ENCODE results near the gene CLIC5.

The CLIC5 gene

DNA sequence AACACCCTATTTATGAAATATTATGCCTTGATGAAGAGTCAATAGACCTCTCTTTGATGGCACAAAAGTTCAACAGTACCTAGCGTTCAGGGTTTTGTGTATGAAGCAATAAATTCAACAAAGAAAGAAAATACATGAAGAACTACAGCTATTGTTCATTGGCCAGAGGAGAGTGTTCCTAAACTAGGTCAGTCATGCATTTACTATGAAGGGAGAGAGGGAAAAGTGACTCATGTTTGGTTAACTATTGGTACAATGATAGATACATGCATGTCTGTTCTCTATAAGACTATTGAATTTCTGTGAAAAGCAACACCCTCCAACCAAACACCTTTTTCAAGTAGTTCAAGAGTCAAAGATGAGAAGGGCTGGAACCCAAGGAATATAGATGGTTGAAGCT, 50.7 kb downstream of the CLIC5 start:
- no peak for DNase-seq (ENCODE audit: low spot score)

DNA sequence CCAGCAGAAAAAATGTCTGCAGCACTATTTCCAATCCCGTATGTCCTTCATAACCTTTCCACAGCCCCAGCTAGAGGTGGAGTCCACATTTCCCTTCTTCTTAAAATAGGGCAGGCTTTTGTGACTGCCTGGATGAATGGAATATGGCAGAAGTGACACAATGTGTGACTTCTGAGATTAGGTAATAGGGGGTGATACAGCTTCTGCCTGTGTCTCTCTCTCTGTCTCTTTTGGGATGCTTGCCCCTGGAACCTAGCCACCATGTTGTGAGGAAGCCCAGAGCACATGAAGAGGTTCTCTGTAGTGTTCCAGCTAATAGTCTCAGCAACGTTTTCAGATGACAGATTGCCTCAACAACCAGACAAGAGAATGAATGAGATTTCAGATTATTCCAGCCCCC, 51.4 kb downstream of the CLIC5 start:
- DNase-seq (ENCODE audit: low spot score), result no peak

DNA sequence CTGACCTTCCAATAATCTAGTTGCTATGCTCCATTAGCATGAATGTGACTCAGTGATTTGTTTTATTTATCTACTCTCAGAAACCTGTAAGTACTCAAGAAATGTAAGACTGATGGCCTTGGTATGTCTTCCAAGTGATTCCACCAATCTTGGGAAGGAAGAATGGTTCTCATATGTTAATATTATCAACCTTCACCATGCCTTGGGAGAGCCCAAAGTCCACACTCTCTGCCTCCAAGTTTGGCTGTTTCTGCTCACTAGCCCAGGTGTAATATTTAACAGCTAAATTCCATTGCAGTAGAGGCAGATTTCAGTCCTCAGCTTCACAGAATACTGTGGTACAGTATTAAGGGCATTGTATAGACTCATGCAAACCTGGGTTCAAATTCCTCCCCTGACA, 51.8 kb downstream of the CLIC5 start:
- DNase-seq (ENCODE audit: low spot score), result no peak

DNA sequence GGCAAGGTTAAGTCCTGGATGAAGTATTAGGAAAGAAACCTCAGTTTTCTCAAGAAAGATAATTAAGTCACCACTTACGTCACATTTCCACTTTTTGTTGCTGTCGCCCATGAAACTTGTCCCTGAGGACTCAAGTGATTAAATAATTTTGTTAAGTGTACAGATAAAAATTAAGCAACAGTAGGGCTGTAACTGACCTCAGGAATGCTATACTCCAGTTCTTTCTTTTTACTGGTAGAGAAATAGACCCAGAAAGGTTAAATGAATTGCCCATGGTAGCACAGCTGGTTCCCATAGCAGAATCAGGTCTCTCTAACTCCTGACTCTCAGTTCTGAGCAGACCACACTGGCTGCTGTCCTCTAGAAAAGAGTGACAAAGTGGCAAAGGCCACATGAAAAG, 54.5 kb downstream of the CLIC5 start:
- DNase-seq (ENCODE audit: low spot score), result no peak

DNA sequence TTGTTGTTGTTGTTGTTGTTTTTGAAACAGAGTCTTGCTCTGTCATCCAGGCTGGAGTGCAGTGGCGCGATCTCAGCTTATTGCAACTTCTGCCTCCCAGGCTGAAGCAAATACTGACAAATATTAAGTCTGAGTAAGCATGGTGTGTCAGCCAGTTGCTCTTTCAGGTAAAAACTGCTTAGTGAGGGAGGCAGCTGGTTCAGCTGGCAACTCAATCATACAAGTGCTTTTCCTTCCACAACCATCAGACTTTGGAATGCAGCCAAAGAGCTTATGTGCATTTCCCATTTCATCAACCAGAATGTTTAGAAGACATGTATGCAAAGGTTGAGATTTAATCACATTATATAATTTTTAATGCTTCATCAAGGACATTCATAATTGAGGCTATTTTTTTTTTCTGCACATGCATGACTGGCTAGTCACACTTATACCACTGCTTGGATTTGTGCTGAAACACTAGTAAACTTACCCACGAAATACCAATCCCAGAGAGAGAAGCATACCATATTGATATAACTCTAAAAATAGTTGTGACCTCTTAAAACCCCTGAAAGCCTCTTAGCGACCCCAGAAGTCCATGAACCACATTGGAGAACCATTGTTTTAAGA, 56.0 kb downstream of the CLIC5 start:
- DNase-seq (ENCODE audit: low spot score), result peak; percentile 9

DNA sequence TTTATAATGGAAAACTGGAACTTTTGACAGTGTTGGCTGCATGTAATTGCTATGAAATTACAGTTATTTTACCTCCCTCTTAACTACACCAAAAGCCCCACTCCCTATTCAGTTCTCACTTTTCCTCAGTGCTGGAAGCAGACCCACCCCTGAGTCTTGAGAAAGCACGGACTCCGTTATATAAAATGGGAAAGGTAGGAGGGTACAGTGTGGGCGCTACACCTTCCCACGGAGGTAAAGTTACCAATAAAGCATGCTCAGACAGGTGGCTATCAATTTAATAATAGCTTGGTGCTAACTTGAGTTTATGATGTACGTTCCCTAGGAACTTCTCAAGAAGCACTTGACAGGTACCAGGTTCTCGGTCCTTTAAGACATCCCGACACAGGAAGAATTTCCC, 59.0 kb downstream of the CLIC5 start:
- DNase-seq (ENCODE audit: low spot score), result no peak

DNA sequence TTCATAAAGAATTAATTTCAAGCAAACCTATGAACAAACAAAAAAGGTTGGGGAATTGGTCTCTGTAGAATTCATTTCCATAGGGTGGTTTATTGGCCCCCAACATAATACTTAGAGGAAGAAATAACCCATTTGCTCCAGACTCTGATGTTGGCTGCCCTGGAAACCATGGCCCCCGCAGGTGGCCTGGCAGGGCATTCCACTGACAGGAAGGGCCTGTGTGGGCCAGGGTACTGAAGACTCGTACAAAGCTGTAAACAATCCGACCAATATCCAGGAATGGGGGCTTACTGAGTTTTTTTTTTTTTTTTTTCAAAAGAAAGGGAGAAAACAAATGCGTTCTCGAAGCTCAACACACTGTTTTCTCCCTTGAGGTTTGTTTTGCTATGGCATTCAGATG, 59.5 kb downstream of the CLIC5 start:
- DNase-seq (ENCODE audit: low spot score), result no peak

DNA sequence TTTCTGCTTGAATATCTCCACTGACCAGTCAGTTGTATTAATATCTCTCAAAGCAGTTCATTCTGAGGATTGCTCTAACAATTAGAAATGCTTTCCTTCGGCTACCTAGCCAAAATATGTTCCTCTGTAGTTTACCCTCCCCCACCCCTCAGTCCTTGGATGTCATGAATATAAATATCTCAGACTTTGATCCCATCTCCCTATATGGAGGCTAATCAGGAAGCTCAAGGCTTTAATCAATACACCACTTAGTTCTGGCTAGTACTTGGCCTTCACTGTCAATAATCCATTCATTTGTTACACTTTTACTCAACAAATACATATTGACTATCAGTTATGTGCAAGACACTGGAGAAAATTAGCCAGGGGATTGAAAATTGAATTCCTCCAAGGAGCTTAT, 60.1 kb downstream of the CLIC5 start:
- DNase-seq (ENCODE audit: low spot score), result no peak

DNA sequence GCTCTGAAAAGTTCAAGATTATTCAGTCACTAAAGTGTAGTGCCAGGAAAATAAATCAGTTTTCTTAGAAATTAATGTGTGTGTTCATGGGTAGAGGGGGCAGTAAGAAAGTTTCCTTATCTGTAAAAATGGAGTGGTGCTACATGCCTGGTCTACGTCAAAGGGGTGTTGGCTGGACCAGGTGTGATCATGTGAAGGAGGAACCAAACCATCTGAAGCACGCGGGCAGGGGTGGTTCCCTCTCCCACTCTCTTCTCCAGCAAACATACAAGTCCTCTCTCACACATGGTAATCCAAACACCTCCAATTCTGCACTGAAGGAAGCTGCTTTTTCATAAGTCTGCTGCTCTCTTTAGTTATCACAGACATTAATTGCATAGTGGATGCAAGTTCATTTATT, 63.1 kb downstream of the CLIC5 start:
- DNase-seq (ENCODE audit: low spot score), result no peak

DNA sequence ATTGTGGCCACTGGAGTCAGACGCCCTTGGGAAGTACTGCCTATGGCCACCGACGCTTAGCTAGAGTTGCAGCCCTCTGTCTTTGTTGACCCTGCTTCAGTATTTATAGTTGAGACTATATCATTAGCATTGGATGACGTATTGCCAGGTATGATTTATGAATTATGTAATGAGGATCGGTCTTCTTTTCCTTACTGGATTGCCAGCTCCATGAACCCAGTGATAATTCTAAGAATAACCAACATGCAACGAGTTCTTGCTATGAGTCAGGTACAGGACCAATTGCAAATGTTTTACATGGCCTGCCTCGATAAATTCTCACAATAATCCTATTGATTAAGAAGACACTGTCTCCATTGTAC, 63.5 kb downstream of the CLIC5 start:
- no peak for DNase-seq (ENCODE audit: low spot score)

DNA sequence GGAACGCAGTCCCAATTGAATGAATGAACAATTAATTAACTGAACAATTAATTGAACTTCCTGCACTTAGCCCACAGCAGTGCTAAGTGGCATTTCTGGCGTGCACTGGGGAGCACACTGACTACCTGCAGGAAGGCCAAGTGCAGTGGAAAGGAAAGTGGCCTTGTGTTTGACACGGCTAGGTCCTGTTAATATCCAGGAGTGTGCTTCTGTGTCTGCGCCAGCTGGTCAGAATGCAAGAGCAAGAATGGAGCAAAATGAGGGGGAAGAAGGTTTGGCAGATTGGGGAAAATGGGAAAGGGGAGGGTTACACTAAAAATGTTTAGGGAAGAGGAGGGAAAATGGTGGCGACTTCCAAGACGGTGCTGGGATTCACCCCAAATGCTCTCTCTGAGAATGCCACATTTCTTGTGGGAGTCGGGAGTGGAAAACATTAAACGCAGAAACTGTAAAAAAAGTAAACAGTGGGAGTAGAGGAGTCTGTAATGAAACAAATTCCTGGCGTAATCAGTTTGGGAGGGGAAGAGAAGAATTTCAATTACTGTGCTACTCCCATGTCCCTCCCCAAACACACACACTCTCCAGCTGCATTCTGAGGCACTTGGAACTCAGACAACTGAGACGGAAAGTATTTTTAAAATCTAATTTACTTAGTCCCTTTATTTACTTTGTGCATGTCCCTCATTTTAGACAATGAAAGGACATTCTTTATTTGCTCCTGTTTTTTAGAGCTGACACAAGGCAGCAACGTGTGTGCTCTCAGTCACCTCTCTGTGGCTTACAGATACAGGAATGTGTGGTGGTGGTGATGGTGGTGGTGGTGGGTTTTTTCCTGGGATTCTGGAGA, 64.1 kb downstream of the CLIC5 start:
- no peak for DNase-seq (ENCODE audit: low spot score)

DNA sequence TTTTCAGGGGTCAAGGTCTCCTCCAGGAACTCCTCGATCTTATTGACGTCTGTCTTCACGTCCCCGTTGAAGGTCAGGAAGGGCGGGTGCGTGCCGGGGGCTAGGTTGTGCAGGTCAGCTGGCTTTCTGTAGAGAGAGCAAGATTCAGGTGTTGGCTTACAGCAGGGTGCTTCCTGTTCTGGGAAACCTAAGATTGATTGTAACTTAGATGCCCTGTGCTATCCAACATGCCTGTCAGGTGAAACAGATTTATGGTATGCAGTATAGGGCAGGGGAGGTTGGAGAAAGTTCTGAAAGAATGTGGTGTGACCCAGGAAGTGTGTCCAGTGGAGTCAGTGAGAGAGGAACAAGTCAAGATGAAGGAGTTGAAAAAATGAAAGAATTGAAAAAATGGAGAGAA, 66.4 kb downstream of the CLIC5 start:
- DNase-seq (ENCODE audit: low spot score), result no peak

DNA sequence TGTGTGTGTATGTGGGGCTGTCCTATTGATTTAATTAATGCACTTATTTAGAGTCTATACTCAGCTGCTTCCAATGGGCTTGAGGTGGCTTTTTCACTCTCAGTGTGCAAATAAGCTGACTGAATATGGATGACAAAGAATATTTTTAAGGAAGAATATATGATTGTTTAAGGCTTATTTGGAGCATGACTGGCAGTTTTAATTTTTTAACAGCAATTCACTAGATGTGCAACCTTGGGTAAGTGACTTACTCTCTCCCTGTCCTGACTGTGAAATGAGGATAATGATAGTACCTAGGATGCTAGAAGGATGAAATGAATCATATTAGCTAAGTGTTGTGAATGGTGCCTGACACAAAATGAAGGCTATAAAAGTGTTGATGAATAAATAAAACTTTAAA, 67.9 kb downstream of the CLIC5 start:
- no peak for DNase-seq (ENCODE audit: low spot score)

DNA sequence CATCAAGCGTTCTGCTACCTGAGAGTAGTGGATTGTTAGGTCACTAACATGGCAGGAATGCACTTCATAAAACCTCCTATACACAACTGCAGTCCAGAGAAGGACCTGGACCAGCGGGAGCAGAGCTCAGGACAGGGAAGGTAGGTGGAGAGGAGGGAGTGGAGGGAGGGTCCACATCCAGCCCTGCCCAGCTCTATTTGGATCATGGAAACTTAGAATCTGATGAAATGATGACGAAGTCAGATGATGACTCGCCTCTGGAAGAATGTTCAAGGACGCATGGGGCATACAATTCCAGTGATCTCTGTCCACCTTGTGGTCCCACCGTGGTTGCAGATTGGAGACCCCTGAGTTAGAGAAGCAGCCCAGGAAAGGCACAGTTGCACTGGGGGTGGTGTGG, 68.8 kb downstream of the CLIC5 start:
- DNase-seq (ENCODE audit: low spot score), result no peak

DNA sequence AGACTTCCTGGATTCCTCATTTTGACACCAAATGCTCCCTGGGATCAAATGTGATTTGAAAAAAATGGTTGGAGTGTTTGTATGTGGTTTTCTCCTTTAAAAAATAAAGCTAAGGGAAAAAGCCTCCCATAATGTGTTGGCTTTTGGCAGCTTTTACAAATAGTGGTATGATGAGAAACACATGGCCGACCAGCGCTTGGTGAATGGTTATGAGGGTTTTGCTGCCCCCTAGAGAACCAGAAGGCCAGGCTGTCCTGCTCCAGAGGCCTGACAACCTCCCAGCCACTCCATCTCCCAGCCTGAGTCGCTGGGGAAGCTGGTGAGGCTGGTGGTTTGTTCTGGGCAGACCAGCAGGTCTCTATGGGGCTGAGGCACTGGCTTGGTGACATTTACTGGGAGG, 69.3 kb downstream of the CLIC5 start:
- no peak for DNase-seq (ENCODE audit: low spot score)

DNA sequence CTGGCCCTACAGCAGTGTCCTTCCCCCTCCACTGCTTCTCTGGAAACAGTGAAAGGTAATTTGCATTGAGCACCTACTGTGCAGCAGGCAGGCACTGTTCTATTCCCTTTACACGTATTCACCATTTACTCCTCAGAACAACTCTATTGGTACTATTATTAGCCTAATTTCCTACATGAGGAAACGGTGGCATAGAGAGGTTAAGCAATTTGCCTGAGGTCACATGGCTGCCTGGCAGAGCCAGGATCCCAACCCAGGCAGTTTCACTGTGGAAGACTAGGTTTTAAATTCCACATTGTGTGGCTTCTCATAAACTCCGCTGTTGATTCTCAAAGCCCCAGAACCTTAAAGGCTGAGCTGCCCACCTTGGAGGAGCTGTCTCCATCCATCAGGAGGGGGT, 72.7 kb downstream of the CLIC5 start:
- no peak for DNase-seq (ENCODE audit: low spot score)

DNA sequence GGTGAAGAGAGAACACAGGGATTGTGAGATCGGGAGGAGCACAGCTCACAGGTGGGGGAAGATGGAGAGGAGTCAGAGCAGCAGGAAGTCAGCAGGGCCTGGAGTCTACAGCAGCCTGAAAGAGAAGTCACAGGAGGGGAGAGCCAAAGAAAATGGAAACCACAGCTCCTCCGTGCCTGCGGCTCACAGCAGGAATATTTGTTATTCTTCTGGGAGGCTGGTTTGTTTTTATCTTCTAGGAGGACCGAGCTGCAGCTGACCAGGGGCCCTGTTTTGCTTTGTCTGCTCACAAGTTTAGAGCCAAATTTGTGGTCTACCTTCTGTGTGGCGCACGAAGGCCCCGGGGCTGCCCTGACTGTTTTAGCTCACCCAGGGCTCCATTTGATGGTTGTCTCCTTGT, 81.8 kb downstream of the CLIC5 start:
- DNase-seq (ENCODE audit: low spot score), result no peak

DNA sequence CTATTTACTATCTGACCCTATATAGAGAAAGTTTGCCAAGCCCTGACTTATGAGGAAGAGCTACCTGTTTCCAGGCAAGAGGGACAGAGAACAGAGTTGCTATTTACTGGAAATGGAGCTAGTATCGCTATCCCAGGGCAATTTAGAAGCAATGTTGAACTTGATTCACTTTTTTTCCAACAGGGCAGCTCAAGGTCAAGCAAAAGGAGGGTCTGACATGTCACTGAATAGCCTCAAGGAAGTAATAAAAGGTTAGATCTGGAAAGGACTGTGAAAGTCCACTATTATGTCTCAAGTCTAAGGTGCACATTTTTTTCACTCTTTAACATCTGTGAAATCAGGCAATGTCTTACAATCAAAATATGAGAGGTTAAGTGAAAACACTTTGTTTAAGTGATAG, 84.4 kb downstream of the CLIC5 start:
- no peak for DNase-seq (ENCODE audit: low spot score)

DNA sequence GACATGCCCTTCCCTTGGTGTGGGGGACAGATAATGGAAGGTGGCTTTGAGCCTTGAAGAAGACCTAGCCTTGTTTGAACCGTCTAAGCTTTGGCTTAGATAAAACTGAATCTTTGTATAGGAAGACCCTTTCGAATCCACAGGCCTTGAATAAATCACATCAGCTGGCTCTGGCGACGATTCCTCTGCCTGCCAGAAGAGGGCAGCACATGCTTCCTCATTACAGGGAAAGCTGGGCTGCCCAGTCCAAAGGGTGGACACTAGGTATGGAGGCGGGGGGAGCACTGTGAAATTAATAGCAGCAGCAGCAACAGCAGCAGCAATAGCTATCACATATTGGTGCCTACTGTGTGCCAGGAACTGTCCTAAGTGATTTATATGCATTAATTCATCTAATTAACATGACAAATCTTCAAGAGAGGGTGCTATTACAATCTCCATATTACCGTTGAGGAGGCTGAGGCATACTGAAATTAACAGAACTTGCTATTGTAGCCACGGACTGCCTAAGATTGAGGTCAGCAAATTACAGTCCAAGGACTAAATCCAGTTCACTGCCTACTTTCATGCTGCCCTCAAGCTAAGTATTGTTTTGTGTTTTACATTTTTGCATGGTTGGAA, 85.1 kb downstream of the CLIC5 start:
- DNase-seq (ENCODE audit: low spot score), result peak; percentile 60

DNA sequence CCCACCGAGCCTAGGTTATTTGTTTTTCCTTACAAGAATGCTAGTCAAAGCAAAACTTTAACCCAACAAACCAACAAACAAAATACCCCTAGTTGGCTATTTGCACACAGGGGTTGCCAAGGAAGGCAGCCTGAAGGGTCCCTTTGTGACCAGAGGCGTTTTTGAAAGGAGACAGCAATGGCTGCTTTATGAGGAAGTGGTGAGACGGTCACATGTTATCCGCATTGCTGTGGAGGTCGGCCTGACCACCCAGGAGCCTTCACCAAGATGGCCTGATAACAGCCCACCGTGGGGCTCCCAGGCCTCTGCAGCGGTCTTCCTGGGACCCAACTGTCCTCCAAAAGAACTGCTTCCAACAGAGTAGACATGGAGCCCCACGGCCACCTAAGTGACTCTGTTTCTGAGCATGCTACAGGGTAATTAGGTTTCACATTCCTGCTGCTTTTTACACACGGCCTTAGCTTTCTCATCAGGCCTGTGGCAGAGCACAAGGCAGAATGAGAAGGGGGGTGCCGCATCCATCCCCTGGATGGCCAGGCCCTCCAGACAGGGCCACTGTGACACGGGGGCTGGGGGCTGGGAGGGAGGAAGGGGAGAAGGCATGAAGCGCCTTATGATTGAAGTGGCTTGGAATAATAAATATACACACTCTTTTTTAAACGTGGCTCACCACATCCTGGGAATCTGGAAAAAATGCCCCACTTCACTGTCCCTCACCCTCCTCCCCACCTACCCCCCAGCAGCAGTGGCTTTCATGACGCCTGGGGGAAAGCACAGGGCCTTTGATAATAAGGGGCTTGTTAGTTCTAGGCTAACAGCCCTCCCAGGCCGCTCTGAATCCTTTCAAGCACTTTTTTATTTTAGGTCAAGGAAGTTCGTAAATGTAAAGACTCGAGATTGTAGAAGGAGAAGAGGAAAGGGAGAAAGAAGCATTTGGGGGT, 86.0 kb downstream of the CLIC5 start:
- no peak for DNase-seq (ENCODE audit: low spot score)

DNA sequence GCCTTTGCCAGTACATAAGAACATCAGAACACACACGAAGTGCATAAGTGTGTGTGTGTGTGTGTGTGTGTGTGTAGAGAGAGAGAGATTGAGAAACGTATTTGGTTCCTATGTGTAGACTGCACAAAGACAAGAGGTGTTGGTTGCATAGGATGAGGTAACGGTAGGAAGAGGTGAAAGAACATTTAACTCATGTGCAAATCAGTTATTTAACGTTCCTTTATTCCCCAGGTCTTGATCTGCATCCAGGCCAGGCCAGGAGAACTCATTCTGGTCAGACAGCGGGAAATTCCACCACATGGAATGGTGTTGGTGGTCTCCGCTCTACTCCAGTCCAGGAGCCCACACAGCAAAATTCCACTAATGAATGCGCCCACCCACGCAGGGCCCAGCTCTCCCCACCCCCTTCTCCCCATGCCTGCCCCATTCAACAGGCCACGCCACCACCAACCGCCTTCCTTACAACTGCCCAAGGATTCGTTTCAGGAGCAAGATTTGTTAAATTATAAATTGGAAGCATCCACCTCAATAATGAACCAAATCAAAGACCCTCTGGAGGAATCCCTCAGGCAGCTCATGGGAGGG, 86.8 kb downstream of the CLIC5 start:
- no peak for DNase-seq (ENCODE audit: low spot score)

All from RKO (cell line).